ENCODE results near the gene PACRG.

- TF ChIP-seq POLR2AphosphoS5 (IDR thresholded peaks at IDR 0.05; ENCODE audit: low read depth, low read length) (no peak), POLR2A (IDR thresholded peaks at IDR 0.05; ENCODE audit: low read depth, low read length) (no peak), TAF1 (IDR thresholded peaks at IDR 0.05; ENCODE audit: low read depth, low read length) (no peak), SPI1 (IDR thresholded peaks at IDR 0.05; ENCODE audit: low read depth, low read length) (no peak), POU2F2 (IDR thresholded peaks at IDR 0.05; ENCODE audit: low read depth, low read length) (no peak), PAX5 (IDR thresholded peaks at IDR 0.05; ENCODE audit: insufficient read depth, low read length, severe bottlenecking) (no peak)
Measured at GRCh38 chr6:162704001-162704400, 23.8 kb upstream of the PACRG start.

All from GM12891 (cell line).